Kidney (tissue), 14 donors: ENCODE results near the gene COMMD3. TPM values are rescaled to one million over a fixed set of nuclear protein-coding genes. Genes with fewer than 3 reads are reported as not detected.

ENCODE experiments used
- DNase-seq, 5 donors: peaks; one replicate each; pipeline ENCODE4 v3.0.0-alpha.2; 2013 to 2020
- FAIRE-seq: peaks from 2 replicates; lab custom pipeline; 2012; peaks lifted over from hg19 to GRCh38; lab: Jason Lieb, UNC
- H3K27ac ChIP-seq, 2 donors: one replicate each; pipeline ENCODE4 v1.7.0; 2013; ENCODE audit warnings: low read depth in 2 of 2, low read length in 2 of 2, inconsistent platforms in 1 of 2
- H3K27me3 ChIP-seq: one replicate; pipeline ENCODE4 v1.7.1; 2013; ENCODE audit warnings: low read length, inconsistent platforms; ENCODE audit not compliant: control insufficient read depth, insufficient read depth
- H3K36me3 ChIP-seq, 3 donors: one replicate each; pipeline versions ENCODE4 v1.7.0 to v1.7.1; 2013; ENCODE audit warnings: low read length in 3 of 3, control low read depth in 1 of 3, inconsistent platforms in 1 of 3; ENCODE audit not compliant: insufficient read depth in 3 of 3, control insufficient read depth in 2 of 3
- H3K4me1 ChIP-seq, 3 donors: one replicate each; pipeline versions ENCODE4 v1.7.0 to v1.7.1; 2013; ENCODE audit warnings: low read length in 3 of 3, inconsistent platforms in 1 of 3, low read depth in 1 of 3; ENCODE audit not compliant: control insufficient read depth in 2 of 3, insufficient read depth in 2 of 3
- H3K4me3 ChIP-seq, 3 donors: one replicate each; pipeline versions ENCODE4 v1.7.0 to v1.8.1; 2013; ENCODE audit warnings: low read length in 3 of 3, control low read depth in 1 of 3, inconsistent platforms in 1 of 3
- H3K9ac ChIP-seq, 3 donors: one replicate each; pipeline versions ENCODE4 v1.7.0 to v1.7.1; 2013; ENCODE audit warnings: low read length in 3 of 3, control low read depth in 1 of 3, inconsistent platforms in 1 of 3
- H3K9me3 ChIP-seq, 3 donors: one replicate each; pipeline versions ENCODE4 v1.7.0 to v1.7.1; 2013; ENCODE audit warnings: low read length in 3 of 3, control low read depth in 1 of 3, inconsistent platforms in 1 of 3; ENCODE audit not compliant: control insufficient read depth in 2 of 3, insufficient read depth in 1 of 3
- CTCF ChIP-seq: IDR thresholded peaks from 3 replicates; pipeline ENCODE4 v1.5.1; 2012; ENCODE audit warnings: mild to moderate bottlenecking, moderate library complexity, borderline replicate concordance; ENCODE audit not compliant: insufficient read depth; ENCODE audit errors: extremely low read depth
- intact Hi-C: fragments of 100-400 bp; cut with DNase I; formaldehyde crosslinking; loops from one replicate; pipeline ENCODE4 v1.11.1; 2022
- polyA plus RNA-seq: library from polyadenylated mRNA; stranded (reverse); fragments of 350-450 nt; fragmentation: Illumina TruSeq; extraction: RNeasy Lipid Tissue Mini Kit (QIAGEN cat#74804); gene quantifications from one replicate; pipeline ENCODE4 v1.2.3, GENCODE V29; 2014; ENCODE audit warnings: low read depth, low replicate concordance; ENCODE audit not compliant: insufficient read depth
- total RNA-seq: library from RNA; stranded (reverse); fragmentation: NEBNext Ultra II Directional; extraction: Animal tissue kit (Norgen Biotek cat#: 25700); gene quantifications from one replicate; pipeline ENCODE4 v1.2.1, GENCODE V29; 2021
- donor health status: control.
- donor health status: control.
- donor health status: control.
- donor health status: control.
- donor health status: control.
- donor health status: DM: yes; HTN: yes; CAD: no.
- donor health status: Normal renal cell carcinoma (clear cell type).

The COMMD3 gene
- total and polyA plus RNA-seq, 2 donors from 2014 or later = 46.2 to 72.8 TPM

- no peak overlapping the region for H3K27ac ChIP-seq
- H3K9ac ChIP-seq = peak overlapping the region in 1 of 3 donors; percentile 22
Observed at GRCh38 chr10:22335173-22335933, 19.2 kb downstream of the COMMD3 start.

GRCh38 chr10:22338185-22338900, 22.2 kb downstream of the COMMD3 start:
- Histone ChIP-seq H3K9ac (no peak overlapping the region), H3K36me3 (no peaks in the 10 kb centered on the region), H3K27ac (no peak overlapping the region), H3K4me3 (no peak overlapping the region), H3K27me3 (peaks cover 66% of the 10 kb centered on the region), H3K4me1 (peaks cover 0 to 16% (median 3%) of the 10 kb centered on the region in 3 donors), H3K9me3 (peaks cover 0 to 2% (median 0%) of the 10 kb centered on the region in 3 donors)
- TF ChIP-seq CTCF = no peak
- intact Hi-C loops = no loop called here
- no peak for FAIRE-seq
- peak in 2 of 5 donors; percentile 29 to 57 for DNase-seq

More at GRCh38 chr10:22335173-22335933, 19.2 kb downstream of the COMMD3 start:
- Histone ChIP-seq H3K27me3 (peaks cover 48% of the 10 kb centered on the region), H3K4me1 (peaks cover 0 to 13% (median 3%) of the 10 kb centered on the region in 3 donors), H3K9me3 (peaks cover 0 to 2% (median 0%) of the 10 kb centered on the region in 3 donors), H3K4me3 (peak overlapping the region; percentile 62 to 66 (median 64)), H3K36me3 (no peaks in the 10 kb centered on the region)
- TF ChIP-seq CTCF = no peak
- DNase-seq (peak; percentile 69 to 81 (median 78)), FAIRE-seq (no peak)
- intact Hi-C loops = no loop called here

GRCh38 chr10:22338931-22339330, 22.7 kb downstream of the COMMD3 start:
- DNase-seq (no peak), FAIRE-seq (no peak)
- no peak overlapping the region for H3K4me3 ChIP-seq
- no peaks in the 10 kb centered on the region for H3K36me3 ChIP-seq
- H3K4me1 ChIP-seq = peaks cover 0 to 16% (median 3%) of the 10 kb centered on the region in 3 donors
- no peak overlapping the region for H3K27ac ChIP-seq
- TF ChIP-seq CTCF = no peak
- peaks cover 67% of the 10 kb centered on the region for H3K27me3 ChIP-seq
- intact Hi-C loops = no loop called here
- no peak overlapping the region for H3K9ac ChIP-seq
- no peaks in the 10 kb centered on the region for H3K9me3 ChIP-seq
